GM12801 (cell line): ENCODE data around the gene STPG3.

Source experiments
- TF ChIP-seq, protein P1 (sequence below): IDR thresholded peaks from one replicate; pipeline ENCODE4 v1.5.1; 2011; ENCODE audit warnings: control low read depth; ENCODE audit not compliant: insufficient read length; ENCODE audit errors: extremely low read depth

STPG3 gene

GRCh38 chr9:137251490-137252268, 593 bp downstream of the STPG3 start:
- TF ChIP-seq, protein P1, sequence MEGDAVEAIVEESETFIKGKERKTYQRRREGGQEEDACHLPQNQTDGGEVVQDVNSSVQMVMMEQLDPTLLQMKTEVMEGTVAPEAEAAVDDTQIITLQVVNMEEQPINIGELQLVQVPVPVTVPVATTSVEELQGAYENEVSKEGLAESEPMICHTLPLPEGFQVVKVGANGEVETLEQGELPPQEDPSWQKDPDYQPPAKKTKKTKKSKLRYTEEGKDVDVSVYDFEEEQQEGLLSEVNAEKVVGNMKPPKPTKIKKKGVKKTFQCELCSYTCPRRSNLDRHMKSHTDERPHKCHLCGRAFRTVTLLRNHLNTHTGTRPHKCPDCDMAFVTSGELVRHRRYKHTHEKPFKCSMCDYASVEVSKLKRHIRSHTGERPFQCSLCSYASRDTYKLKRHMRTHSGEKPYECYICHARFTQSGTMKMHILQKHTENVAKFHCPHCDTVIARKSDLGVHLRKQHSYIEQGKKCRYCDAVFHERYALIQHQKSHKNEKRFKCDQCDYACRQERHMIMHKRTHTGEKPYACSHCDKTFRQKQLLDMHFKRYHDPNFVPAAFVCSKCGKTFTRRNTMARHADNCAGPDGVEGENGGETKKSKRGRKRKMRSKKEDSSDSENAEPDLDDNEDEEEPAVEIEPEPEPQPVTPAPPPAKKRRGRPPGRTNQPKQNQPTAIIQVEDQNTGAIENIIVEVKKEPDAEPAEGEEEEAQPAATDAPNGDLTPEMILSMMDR: no peak

DNA sequence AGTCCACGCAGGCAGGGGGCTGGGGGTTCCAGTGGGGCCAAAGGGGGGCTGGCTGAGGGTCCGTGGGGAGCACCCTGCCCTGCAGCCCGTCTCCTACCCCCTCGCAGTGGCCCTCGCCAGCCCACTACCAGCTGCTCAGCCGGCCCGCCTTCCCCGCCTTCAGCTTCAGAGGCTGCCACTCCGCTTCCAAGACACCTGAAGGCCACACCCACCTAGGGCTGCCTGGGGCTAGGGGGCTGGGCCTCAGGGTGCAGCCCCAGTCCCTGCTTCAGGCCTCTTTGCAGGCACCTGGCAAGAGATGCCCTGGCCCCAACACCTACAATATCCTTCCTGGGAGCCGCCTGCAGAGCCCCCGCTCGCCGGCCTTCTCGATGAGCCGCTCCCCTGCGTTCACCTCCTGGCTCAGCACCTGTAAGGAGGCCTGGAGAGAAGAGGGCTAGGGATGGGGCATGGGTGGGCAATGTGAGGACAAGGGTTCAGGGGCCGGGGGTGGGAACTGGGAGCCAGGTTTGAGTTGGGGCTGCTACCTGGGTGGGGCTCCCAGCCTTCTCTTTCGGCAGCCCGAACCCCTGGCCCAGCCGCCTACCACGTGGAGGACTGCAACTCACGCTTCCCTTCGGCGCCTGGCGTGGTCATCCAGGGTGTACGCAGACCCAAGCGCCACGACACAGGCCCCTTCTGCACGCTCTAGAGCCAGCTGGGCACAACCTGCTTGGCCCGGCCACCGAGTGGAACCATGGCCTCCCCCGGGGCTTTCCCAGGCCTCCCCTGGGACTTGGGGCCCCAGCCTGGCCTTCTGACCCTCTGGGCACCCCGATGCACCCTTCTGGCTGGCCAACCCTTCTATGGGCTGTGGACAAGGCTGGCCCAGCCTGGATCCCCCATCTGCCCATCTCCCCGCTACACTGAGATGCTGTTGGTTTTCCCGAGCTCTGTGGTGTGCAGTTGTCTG, 1.7 kb downstream of the STPG3 start:
- TF ChIP-seq, protein P1: no peak

- TF ChIP-seq, protein P1: no peak
Measured at GRCh38 chr9:137253717-137254623, 2.9 kb downstream of the STPG3 start.

GRCh38 chr9:137254624-137255447, 3.8 kb downstream of the STPG3 start, which contains the start of gene NELFB:
Gene NELFB (plus strand): TSS chr9:137255327.
- TF ChIP-seq, protein P1: no peak

- TF ChIP-seq, protein P1: no peak
Measured at GRCh38 chr9:137255448-137256114, 4.5 kb downstream of the STPG3 start.

DNA sequence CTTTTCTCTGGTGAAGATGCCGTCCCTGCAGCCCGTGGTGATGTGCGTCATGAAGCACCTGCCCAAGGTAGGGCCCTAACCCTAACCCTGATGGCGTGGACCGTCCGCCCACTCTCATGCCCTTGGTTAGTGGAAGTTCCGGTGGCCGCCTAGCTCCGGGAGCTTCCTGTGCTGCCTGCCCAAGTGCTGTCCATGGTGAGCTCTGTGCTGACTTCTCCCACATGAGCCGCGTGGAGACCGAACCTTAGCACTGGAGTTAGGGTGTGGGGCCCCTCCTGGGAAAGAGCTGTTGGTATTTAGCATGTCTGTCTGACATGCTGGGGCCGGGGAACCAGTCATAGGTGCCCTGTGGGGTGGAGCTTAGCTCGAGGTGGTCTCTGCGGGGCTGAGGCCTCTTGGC, 5.3 kb downstream of the STPG3 start:
- TF ChIP-seq, protein P1: no peak
